GM18861 (cell line): ENCODE data around the gene KLF11.
A peak's percentile ranks its signal among the peaks of the same experiment; 100 is the strongest.
"Not testable (repeated sequence)": the region's sequence is repeated elsewhere in the genome, so short reads cannot be mapped to it uniquely, and the experiment has no call there.

ENCODE experiments used
- ATAC-seq: cut with Tn5 transposase; IDR thresholded peaks from one replicate; pipeline ENCODE4 v1.9.1; 2021; ENCODE audit not compliant: unreplicated experiment

Gene KLF11

DNA sequence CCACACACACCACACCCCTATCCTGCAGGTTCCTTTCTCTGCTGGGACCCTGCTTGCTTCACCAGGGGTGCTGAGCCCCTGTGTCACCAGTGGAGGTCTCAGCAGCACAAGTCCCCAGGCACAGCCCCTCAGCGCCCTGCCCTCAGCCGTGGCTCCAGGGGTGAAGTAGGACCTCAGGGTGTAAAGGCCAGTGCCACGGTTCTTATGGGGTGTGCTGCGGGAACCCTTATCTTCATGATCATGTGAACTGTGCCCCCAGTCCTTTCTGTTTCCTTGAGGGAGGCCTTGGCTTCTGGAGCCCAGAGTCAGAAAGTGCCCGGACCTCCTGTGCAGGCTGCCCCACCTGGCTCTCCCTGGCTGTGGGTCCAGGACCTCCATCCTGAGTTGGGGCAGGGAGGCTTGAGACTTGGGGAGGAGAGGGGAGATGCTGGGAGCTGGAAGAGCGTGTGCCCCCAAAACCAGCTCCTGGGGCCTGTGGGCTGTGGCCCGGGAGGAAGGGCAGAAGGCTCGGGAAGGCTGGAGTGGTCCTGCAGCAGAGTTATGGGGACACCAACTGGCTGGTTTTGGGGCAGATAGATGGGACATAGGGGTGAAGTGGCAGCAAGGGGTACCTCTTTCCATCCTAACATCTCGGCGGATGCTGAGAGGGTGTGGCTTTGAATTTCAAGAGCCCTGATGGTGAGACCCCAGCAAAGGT is 20.2 kb upstream of the KLF11 start:
- no peak for ATAC-seq

DNA sequence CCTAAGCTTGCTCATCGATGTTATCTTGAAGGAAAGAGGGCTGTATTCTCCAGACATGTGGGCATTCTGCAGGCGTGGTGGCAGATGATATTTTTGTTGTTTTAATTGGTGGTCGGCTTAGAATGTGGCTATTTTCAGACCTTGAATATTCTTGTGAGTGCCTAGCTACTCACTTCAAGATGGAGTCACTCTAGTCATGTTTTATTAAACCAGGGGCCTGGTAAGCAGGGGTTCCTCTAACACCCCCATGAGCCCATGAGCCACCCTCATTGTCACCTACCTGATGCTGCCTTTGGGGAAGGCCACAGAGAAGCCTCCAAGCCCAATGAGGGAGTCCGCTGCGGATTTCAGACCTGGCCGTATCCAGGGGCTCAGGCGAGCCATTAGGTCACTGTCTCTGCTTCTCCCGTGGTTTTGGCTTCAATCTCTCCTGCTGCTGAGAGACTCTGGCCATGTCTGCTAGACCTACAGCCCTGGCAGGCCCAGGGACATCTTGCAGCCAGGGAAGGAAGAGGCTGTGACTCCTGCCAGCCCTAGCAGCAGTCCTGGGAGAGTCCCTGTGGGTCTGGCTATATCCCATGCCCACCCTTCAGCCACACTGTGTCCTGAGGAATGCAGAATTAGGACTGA is 16.3 kb upstream of the KLF11 start:
- no peak for ATAC-seq

DNA sequence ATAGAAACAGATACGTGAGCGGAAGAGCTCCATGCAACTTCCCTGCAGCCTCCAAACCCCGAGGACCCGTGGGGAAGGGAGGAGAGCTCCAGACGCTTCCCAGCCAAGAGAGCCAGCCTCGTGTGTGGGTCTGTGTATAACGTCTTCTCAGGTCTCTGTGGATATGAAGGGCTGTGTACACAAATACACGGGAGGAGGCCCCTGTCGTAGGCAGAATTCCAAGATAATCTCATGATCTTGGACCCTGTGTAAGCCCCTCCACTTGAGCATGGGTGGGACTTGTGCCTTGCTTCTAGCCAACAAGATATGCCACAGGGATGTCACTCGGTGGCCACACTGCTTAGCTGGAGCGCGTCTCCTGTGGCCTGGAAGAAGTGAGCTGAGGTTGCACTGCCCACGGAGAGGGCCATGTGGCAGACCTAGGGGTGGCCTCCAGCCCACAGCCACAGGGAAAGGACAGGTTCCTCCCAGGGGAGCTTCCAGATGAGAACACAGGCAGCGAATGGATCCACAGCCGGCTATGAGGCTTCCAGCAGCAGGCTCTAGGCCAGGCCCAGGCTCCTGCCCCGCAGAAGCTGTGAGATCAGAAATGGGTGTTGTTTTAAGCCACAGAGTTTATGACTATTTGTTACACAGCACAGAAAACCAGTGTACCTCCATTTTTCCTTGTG is 15.6 kb upstream of the KLF11 start:
- no peak for ATAC-seq

DNA sequence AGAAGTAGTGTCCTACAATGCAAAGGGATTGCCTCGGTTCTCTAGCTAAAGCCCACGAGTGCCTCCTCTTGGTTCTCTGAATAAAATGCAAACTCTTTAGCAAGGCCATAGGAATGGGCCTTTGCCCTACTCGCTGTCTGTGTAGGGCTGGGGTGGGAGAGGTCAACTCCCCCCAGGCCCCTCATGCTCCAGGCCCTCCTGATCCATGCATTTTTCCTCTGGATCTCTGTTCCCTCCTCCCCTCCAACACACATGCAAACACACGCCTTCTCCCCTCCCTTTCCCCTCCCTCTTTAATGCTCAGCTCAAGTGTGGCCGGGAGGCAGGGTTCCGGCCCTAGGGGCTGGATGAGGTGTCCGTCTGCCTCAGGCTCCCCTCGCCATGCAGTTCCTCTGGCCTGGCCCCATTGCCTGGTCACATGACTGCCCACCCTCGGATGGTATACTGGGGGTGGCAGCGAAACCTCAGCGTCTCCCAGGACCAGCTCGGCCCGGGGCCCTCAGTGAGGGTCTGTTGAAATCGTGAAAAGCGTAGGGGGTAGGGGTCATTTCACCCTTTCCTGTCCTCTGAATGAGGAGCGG is 14.9 kb upstream of the KLF11 start:
- ATAC-seq, result no peak

DNA sequence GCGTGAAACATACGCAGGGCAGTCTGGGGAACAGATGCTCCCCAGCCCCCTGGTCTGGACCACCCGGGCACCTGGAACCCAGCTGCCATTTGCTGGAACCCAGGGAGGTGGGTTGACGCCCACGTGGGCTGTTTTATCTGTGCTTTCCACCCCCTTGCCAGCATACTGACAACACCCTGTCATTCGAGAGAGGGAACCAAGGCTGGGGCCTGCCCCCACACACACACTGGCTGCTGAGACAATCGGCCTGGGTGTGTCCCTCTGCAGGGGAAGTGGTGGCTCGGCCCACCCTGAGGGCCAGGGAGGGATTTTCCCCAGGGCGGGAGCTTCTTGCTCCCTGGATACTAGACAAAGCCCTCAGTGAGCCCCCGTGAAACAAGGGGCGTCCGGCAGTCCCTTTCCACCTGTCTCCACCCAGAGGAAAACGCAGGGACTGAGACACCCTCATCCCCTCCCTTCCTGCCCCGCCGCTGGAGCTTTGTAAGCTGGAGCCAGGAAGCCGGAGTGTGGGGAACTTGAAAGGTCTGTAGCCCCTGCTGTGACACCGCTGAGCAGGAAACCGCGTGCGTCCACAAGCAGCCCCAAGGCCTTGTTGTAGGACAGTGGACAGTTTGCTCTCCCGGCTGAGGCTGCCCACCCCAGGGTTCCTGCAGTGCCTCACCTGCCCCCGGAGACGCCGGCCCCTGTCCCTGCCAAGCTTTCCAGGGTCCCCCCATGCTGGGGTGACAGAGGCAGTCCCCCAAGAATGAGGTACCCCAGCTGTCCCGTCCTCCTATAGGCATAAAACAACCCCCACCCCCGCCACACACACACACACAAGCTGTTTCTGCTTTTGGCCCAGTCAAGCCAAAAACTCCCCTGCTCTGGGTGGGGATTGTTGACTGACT is 14.1 kb upstream of the KLF11 start:
- ATAC-seq, result peak; percentile 69

DNA sequence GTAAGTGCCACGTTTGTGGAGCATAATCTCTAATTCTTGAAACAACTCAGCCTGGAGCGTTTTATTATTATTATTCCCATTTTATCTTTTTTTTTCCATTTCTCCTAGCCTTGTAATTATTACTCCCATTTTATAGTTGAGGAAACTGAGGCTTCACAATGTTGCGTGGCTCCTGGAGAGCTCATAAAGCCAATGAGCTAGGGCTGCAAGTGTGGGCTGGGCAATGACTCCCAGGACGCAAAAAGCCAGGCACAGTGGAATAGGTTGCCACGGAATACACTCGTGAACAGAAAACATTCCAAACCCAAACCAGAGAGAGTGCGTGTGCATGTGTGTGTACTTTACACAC is 13.5 kb upstream of the KLF11 start:
- no peak for ATAC-seq

DNA sequence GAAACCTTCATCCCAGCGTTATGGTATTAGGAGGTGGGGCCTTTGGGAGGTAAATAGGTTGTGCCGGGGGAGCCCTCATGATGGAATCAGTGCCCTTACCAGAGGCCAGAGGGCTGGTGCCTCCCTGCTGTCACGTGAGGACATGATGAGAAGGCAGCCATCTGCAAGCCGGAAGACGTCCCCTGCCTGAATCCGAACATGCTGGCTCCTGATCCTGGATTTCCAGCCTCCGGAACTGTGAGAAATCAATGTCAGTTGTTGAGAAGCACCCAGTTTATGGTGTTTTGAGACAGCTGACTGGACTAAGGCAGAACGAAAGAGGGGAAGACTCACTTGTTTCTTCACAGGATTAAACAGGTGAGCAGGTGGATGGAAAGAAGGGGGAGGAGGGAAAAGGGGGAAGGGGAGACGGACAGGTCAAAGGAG is 13.0 kb upstream of the KLF11 start:
- ATAC-seq, result no peak

DNA sequence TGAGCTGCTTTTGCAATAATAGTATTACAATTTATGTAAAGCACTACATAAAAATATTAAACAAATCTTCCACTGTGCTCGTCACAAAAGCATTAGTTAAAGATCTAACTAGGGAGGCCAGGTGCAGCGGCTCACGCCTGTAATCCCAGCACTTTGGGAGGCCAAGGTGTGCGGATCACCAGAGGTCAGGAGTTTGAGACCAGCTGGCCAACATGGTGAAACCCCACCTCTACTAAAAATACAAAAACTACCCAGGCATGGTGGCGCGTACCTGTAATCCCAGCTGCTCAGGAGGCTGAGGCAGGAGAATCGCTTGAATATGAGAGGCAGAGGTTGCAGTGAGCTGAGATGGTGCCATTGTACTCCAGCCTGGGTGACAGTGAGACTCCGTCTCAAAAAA is 12.6 kb upstream of the KLF11 start:
- ATAC-seq, result not testable (repeated sequence)

DNA sequence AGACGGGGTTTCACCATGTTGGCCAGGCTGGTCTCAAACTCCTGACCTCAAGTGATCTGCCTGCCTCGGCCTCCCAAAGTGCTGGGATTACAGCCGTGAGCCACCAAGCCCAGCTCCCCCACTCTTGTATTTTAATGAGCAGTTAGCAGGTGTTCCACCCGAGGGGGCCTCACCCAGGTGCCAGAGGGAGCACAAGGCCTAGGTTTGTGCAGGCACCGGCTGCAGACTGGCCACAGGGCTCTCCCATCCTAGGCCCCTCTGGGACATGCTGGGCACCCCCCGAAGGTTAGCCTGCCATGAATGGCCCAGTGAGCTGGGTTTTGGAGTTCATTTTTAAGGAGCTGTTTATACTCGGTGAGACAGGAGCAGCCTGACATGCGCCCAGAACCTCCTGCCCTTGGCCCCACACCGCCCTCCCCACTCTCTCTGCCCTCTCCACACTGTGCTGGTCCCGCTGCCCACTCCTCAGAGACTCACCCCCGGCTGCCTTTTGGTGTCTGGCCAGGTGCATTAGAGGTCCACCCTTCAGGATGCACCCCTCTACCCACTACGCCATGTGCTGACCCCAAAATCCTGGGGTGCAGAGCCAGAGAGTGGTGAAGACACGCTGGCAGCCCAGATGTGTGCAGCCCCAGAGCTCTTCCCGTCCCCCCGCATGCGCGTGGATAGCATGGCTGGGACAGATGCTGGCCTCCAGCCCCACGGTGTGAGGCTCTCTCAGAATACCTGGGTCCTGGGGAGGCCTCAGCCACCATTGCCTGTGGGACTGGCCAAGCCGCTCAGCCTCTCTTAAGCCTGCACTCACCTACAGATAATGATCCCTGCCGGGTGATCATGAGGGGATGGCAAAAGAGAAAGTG is 11.2 kb upstream of the KLF11 start:
- ATAC-seq, result no peak

DNA sequence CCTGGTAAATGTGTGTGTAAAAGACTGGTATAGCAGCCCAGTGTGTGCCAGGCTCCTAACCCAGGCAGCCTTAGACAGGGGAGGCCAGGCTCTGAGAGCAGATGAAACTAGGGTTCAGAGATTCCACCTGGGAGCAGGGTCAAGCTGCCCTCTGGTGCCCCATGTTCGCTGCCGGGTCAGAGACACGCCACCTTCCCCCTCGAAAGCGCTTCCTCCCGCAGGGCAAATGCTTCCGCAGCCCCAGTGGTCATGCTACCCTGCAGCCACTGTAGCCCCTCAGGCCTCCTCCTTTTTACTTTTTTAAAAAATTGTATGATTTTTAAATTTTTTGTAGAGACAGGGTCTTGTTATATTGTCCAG is 10.6 kb upstream of the KLF11 start:
- no peak for ATAC-seq

DNA sequence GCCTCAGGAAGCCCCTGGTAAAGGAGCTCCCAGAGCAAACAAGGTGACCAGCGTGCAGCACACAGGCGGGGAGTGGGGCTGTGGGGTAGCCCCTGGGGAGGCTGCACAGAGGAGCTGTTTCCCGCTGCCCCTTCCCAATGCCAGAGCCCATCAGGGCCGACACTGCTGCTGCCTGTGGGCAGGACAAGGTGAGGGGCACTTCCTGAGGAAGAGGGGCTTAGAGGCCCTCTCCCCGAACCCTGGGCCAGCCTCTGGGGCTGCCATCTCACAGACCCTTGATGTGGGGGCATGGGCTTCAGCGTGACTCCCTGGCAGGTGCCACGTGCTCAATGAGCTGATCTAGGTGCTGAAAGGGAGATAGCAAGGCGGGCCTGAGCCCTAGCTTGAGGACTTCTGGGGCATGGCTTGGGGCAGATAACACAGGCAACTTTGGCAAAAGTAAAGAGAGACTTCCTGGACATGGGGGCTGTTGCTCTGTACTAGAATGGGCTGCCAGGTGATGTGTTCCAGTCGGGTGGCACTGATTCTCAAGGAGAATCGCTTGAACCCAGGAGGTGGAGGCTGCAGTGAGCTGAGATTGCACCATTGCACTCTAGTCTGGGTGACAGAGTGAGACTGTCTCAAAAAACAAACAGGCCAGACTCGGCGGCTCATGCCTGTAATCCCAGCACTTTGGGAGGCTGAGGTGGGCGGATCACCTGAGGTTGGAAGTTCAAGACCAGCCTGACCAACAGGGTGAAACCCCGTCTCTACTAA is 9.9 kb upstream of the KLF11 start:
- no peak for ATAC-seq

DNA sequence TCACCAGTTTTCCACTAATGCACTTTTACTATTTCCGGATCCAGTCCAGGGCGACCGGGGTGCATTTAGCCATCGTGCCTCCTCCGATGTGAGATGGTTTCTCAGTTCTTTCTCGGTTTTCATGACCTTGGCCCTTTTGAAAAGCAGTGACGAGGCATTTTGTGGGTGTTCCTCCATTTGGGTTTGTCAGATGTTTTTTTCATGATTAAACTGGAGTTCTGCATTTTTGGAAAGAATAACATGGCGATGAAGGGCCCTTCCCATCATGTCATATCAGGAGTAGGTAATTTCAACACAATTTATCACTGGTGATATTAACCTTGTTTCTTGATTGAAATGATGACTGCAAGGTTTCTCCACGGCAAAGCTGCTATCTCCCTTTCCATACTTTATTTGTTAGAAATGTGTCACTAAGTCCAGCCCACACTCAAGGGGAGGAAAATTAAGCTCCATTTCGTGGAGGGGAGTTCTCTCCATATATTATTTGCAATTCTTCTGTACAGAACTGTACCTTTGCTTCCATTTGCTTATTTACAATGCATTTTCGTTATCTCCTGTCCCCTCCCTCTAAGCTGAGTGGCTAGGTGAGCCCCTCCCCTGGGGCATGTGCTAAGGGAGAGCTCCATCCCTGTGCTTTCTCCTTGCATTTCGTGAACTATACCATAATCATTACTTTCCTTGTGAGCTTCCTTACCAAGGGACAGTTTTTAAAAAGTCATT is 8.9 kb upstream of the KLF11 start:
- ATAC-seq, result no peak

DNA sequence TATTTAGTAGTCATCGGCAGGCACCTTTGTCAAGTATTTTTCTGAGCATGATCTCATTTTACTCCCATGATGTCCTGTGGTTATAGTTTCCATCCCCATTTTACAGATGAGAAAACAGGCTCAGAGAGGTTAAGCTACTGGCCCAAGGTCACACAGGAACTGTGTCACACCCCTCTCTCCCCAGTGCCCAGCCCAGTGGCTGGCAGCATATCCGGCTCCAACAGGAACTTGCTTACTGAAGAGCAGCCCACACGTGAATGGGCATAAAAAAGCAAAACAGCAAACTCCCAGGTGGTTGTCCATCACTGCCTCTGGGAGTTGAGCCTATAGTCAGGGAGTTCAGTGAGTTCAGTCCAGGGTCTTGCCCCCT is 8.3 kb upstream of the KLF11 start:
- ATAC-seq, result no peak

DNA sequence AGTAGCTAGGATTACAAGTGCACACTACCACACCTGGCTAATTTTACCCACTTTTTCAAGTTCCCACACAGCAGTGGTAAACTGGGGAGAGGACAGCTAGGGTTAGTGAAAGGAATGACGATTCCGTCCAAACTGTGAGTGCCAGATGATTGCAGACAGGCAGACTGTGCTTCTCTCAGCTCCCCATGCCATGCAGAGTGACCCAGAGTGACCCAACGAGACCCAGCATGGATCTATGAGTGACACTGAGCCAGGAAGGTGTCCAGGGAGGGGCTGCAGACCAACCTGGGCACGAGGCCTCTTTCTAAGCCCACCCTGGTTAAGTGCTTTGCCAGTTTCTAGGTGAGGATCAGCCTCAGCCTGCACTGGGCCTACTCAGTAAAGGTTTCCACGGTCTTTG is 7.7 kb upstream of the KLF11 start:
- ATAC-seq, result no peak

DNA sequence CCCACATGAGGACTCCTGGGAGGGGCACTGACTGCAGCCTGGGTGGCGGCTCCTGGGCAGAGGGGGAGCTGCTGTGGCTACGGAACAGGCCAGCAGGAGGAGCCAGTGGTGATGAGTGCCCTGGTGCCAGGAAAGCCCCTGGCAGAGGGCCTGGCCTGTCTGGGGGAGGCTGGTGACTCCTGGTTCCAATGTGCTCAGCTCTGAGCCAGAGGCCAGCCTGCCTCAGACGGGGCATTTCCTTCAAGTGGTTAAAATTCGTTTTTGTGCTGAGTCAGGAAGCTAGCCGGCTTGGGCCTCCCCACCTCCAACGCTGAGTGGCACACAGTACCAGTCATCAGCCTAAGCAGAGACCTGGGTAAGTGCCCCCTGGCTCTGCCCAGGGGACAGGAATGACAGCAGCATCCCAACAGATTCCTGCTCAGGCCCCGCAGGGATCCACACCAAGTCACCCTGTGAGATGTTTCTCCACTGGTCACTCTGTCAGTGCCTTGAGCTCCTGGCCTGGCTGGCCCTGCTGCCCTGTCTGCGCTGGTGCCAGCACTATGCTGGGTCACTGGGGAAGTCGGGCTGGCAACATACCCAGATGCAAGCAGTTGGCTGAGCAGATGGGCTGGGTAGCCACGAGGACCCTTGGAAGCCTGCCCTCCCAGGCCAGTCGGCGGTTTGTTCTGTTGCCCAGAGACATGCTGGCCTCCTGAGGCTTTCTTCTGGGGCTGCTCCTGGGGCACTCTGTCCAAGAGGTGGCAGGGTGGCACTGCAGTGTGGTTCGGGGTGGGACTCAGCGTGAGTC is 7.1 kb upstream of the KLF11 start:
- ATAC-seq, result peak; percentile 68

DNA sequence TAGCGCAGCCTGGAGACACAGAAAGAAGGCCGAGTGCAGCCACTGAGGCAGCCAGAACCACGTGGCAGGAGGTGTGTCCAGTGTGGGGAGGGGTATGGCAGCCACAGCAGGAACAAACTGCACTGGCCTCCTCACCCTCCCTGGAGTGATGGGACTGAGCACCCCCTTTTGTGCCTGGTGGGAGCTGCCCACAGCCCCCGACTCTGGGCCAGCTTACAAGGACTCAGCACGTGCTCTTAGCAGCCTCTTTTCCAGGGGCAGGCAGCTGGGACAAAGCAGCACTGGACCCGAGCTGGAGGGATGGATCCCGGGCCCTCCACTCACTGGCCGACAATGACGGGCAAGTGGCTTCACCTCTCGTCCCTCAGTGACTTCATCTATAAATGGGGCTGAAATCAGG is 5.2 kb upstream of the KLF11 start:
- ATAC-seq, result no peak

DNA sequence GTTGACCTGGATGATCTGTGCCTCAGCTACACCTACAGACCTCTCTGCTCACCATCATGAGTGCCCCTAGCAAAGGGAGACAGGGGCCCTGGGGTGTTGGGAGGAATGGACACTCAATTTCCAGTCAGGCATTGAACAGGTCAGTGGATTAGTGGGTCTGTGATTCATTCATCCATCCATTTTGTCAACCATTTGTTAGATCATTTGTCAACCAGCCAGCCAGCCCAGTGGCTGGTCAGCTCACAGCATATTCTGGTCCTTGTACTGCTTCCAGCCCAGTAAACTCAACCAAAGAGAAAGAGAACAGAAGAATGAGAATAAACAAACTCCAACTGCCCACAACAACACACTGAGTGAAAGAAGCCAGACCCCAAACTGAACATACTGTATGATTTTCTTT is 4.6 kb upstream of the KLF11 start:
- ATAC-seq, result no peak
